HAP-1 (cell line): ENCODE measurements around the gene NELFB.

Experiments used
- DNase-seq, 2 experiments: peaks; one replicate each; pipeline ENCODE4 v3.0.0-alpha.2; 2016 to 2020; ENCODE audit warnings: low spot score in 2 of 2
- H3K27me3 ChIP-seq: fragments of 250-450 bp; sonication (Bioruptor Pico); 2 replicates; pipeline ENCODE4 v1.5.1; 2020; ENCODE audit warnings: low read depth, mild to moderate bottlenecking, moderate library complexity
- H3K36me3 ChIP-seq: fragments of 250-450 bp; sonication (Bioruptor Pico); replicated peaks from 2 replicates; pipeline ENCODE4 v1.5.1; 2020; ENCODE audit warnings: mild to moderate bottlenecking
- H3K4me1 ChIP-seq: fragments of 250-450 bp; sonication (Bioruptor Pico); 2 replicates; pipeline ENCODE4 v1.5.1; 2020; ENCODE audit warnings: mild to moderate bottlenecking
- H3K4me3 ChIP-seq: fragments of 250-450 bp; sonication (Bioruptor Pico); 2 replicates; pipeline ENCODE4 v1.5.1; 2020; ENCODE audit warnings: mild to moderate bottlenecking, moderate library complexity
- H3K9me3 ChIP-seq: fragments of 250-450 bp; sonication (Bioruptor Pico); 2 replicates; pipeline ENCODE4 v1.5.1; 2020; ENCODE audit warnings: mild to moderate bottlenecking, moderate library complexity
- in situ Hi-C: fragments of 300-500 bp; cut with MboI; formaldehyde crosslinking; loops from 3 replicates; pipeline ENCODE4 v1.14.3; 2020; ENCODE audit warnings: low sequenced_read_pairs, inconsistent platforms, mixed read lengths

The NELFB gene

GRCh38 chr9:137254624-137255447 is at the start of gene NELFB:
Gene NELFB (plus strand): TSS chr9:137255327.
- no peaks in the 10 kb centered on the region for H3K9me3 ChIP-seq
- DNase-seq = peak; percentile 85 to 97
- peaks cover 7% of the 10 kb centered on the region for H3K4me1 ChIP-seq
- no peaks in the 10 kb centered on the region for H3K27me3 ChIP-seq
- peak within 1 kb of the TSS; percentile 91 for H3K4me3 ChIP-seq
- in situ Hi-C loops = no loop called here
- H3K36me3 ChIP-seq = peaks cover 26% of the 10 kb centered on the region

GRCh38 chr9:137206602-137207001 is 48.5 kb upstream of the NELFB start:
- H3K9me3 ChIP-seq = no peaks in the 10 kb centered on the region
- no peaks in the 10 kb centered on the region for H3K27me3 ChIP-seq
- in situ Hi-C loops = no loop called here
- peak overlapping the region; percentile 90 for H3K4me3 ChIP-seq
- no peak for DNase-seq
- peaks cover 21% of the 10 kb centered on the region for H3K4me1 ChIP-seq
- peaks cover 21% of the 10 kb centered on the region for H3K36me3 ChIP-seq

- peaks cover 1% of the 10 kb centered on the region for H3K4me1 ChIP-seq
- no peak for DNase-seq
- H3K36me3 ChIP-seq = peaks cover 29% of the 10 kb centered on the region
- H3K9me3 ChIP-seq = no peaks in the 10 kb centered on the region
- no peak overlapping the region for H3K4me3 ChIP-seq
- in situ Hi-C loops = no loop called here
- no peaks in the 10 kb centered on the region for H3K27me3 ChIP-seq
Measured at GRCh38 chr9:137211532-137211931, 43.6 kb upstream of the NELFB start.

- Histone ChIP-seq H3K9me3 (no peaks in the 10 kb centered on the region), H3K4me3 (no peak overlapping the region), H3K27me3 (no peaks in the 10 kb centered on the region), H3K36me3 (peaks cover 29% of the 10 kb centered on the region), H3K4me1 (no peaks in the 10 kb centered on the region)
- DNase-seq = no peak
- in situ Hi-C loops = no loop called here
Measured at GRCh38 chr9:137212520-137212919, 42.6 kb upstream of the NELFB start.

GRCh38 chr9:137213160-137214060 is 41.7 kb upstream of the NELFB start:
- DNase-seq = no peak
- H3K27me3 ChIP-seq = no peaks in the 10 kb centered on the region
- no peaks in the 10 kb centered on the region for H3K4me1 ChIP-seq
- peaks cover 26% of the 10 kb centered on the region for H3K36me3 ChIP-seq
- H3K9me3 ChIP-seq = no peaks in the 10 kb centered on the region
- H3K4me3 ChIP-seq = no peak overlapping the region
- in situ Hi-C loops = no loop called here

- Histone ChIP-seq H3K4me3 (no peak overlapping the region), H3K27me3 (no peaks in the 10 kb centered on the region), H3K9me3 (no peaks in the 10 kb centered on the region), H3K4me1 (no peaks in the 10 kb centered on the region), H3K36me3 (peaks cover 24% of the 10 kb centered on the region)
- in situ Hi-C loops = no loop called here
- no peak for DNase-seq
Measured at GRCh38 chr9:137214620-137215019, 40.5 kb upstream of the NELFB start.

GRCh38 chr9:137215196-137215986 is 39.7 kb upstream of the NELFB start:
- Histone ChIP-seq H3K9me3 (no peaks in the 10 kb centered on the region), H3K4me1 (no peaks in the 10 kb centered on the region), H3K27me3 (no peaks in the 10 kb centered on the region), H3K4me3 (no peak overlapping the region), H3K36me3 (peaks cover 21% of the 10 kb centered on the region)
- no peak for DNase-seq
- in situ Hi-C loops = no loop called here

GRCh38 chr9:137216188-137216965 is 38.8 kb upstream of the NELFB start:
- in situ Hi-C loops = no loop called here
- Histone ChIP-seq H3K4me1 (no peaks in the 10 kb centered on the region), H3K27me3 (no peaks in the 10 kb centered on the region), H3K4me3 (no peak overlapping the region), H3K36me3 (peaks cover 21% of the 10 kb centered on the region), H3K9me3 (no peaks in the 10 kb centered on the region)
- DNase-seq = no peak

- H3K4me1 ChIP-seq = peaks cover under 1% of the 10 kb centered on the region
- in situ Hi-C loops = no loop called here
- H3K36me3 ChIP-seq = peaks cover 21% of the 10 kb centered on the region
- H3K27me3 ChIP-seq = no peaks in the 10 kb centered on the region
- DNase-seq = peak; percentile 35 to 81
- H3K4me3 ChIP-seq = no peak overlapping the region
- no peaks in the 10 kb centered on the region for H3K9me3 ChIP-seq
Measured at GRCh38 chr9:137217276-137218211, 37.6 kb upstream of the NELFB start.

- no peak for DNase-seq
- no peaks in the 10 kb centered on the region for H3K9me3 ChIP-seq
- H3K4me3 ChIP-seq = no peak overlapping the region
- H3K36me3 ChIP-seq = peaks cover 21% of the 10 kb centered on the region
- no peaks in the 10 kb centered on the region for H3K27me3 ChIP-seq
- in situ Hi-C loops = no loop called here
- peaks cover 6% of the 10 kb centered on the region for H3K4me1 ChIP-seq
Measured at GRCh38 chr9:137218212-137218753, 36.8 kb upstream of the NELFB start.

- Histone ChIP-seq H3K27me3 (no peaks in the 10 kb centered on the region), H3K4me3 (no peak overlapping the region), H3K36me3 (peaks cover 18% of the 10 kb centered on the region), H3K9me3 (no peaks in the 10 kb centered on the region), H3K4me1 (peaks cover 7% of the 10 kb centered on the region)
- in situ Hi-C loops = no loop called here
- no peak for DNase-seq
Measured at GRCh38 chr9:137218754-137219271, 36.3 kb upstream of the NELFB start.
